ENCODE data around the gene INTS1.

DNA sequence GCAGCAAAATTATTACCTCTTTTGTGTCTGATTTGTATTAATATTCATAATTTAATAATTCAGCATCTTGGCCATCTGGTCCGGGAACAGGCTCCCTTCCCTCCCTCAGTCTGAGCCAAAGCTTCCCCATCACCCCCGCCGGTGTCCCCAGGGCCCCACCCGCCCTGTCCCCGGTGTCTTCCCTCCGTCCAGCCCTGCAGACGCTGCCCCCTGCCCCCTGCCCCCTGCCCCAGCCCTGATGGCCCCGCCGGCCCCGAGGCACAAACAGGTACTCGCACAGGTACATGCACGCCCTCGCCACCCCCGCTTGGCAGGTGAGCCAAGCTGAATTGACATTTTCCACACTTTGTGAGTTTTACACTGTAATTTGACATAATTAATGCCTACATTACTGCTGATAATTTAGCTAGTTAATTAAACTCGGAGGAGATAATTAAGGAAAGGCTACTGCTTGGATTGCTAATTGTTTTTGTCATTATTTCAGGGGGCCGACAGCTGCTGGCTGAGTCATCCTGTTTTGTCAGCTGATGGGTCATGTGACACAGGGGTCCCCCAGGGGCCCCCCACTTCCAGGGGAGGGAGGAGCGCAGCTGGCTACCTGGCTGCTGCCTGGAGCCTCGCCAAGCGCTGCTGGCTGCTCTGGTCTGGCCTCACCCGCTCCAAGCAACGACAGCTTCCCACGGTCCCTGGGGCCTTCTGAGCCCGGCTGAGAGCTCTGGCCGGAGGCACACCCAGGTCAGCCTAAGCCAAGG, 81.5 kb downstream of the INTS1 start:
- TF ChIP-seq, protein P1, sequence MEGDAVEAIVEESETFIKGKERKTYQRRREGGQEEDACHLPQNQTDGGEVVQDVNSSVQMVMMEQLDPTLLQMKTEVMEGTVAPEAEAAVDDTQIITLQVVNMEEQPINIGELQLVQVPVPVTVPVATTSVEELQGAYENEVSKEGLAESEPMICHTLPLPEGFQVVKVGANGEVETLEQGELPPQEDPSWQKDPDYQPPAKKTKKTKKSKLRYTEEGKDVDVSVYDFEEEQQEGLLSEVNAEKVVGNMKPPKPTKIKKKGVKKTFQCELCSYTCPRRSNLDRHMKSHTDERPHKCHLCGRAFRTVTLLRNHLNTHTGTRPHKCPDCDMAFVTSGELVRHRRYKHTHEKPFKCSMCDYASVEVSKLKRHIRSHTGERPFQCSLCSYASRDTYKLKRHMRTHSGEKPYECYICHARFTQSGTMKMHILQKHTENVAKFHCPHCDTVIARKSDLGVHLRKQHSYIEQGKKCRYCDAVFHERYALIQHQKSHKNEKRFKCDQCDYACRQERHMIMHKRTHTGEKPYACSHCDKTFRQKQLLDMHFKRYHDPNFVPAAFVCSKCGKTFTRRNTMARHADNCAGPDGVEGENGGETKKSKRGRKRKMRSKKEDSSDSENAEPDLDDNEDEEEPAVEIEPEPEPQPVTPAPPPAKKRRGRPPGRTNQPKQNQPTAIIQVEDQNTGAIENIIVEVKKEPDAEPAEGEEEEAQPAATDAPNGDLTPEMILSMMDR (IDR thresholded peaks at IDR 0.05; ENCODE audit: low read depth, low read length, poor library complexity, severe bottlenecking): no peak
- TF ChIP-seq EZH2phosphoT487 (IDR thresholded peaks at IDR 0.05; ENCODE audit: borderline replicate concordance, low read length): no peak
